Measurements from ENCODE around the gene GEMIN7.

Gene GEMIN7, protein sequence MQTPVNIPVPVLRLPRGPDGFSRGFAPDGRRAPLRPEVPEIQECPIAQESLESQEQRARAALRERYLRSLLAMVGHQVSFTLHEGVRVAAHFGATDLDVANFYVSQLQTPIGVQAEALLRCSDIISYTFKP

DNA sequence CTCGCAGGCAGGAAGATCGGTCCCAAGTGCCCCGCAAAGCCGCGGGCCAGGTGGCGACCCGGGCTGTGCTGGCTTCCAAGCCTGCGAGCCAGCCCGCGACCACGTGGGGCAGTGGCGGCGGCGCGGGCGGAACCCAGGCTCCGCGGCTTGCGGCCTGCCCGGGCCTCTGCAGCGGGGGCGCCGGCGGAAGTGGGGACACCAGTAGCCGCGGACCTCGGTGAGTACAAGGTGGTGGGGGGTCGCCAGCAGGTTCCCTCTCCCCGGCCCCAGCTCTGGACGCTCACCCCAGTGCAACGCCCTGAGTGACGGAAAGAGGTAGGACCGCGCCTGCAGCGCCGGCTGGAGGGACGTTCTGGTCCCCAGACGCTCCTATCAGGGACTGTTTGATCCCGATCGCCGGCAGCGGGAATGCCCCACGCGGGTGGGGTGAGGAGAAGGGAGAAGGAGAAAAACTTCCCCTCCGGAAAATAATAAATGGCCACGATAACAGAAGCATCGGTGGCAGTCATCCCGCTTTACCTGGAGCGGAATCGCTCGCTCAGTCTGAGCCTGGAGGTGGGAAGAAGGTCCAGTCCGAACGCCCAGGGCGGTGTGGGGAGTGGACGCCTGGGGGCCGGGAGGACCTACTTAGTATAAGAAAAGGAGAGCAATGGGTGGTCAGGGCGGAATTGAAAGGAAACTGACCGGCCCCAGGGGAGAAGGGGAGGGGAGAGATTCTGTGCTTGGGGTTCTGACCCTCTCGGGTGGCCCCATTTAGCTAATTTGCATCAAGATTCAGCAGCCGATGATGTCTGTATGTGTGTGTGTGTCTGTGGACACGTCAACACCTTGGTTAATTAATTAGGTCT is at the start of gene GEMIN7:
Gene GEMIN7 (plus strand): TSS at position 198 of the 848 bp plus-strand sequence. CDS start 10,855 bp downstream, outside the sequence.
- DNase-seq, result peak; percentile 84

DNA sequence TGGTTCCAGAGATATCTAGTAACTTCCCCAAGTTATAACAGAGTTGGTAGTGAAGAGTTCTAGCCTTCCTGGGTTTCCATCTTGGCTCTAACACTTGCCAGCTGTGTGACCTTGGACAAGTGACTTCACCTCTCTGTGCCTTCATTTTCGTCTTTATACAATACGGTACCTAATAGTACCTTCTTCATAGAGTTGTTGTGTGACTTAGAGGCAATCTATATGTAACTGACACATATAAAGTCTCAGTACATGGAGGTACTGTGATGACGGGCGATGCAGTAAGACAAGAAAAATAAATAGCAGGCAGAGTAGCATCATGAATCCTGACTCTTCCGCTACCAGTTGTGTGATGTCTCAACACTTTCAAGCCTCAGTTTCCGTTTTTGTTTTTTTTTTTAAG is 48.2 kb upstream of the GEMIN7 start:
- DNase-seq, result no peak

DNA sequence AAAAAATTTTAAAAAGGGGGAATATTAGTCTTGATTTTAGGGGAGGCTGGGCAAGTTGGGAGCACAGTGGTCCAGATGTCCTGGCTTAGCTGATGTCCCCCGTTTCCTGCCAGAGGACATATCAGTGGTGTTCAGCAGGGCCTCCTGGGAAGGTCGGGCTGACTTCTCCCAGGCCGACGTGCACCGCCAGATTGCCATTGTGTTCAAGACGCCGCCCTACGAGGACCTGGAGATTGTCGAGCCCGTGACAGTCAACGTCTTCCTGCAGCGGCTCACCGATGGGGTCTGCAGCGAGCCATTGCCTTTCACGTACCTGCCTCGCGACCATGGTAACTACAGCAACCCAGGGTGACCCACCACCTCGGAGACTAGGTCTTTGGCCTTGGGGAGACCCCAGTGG is 46.6 kb upstream of the GEMIN7 start:
- no peak for DNase-seq

DNA sequence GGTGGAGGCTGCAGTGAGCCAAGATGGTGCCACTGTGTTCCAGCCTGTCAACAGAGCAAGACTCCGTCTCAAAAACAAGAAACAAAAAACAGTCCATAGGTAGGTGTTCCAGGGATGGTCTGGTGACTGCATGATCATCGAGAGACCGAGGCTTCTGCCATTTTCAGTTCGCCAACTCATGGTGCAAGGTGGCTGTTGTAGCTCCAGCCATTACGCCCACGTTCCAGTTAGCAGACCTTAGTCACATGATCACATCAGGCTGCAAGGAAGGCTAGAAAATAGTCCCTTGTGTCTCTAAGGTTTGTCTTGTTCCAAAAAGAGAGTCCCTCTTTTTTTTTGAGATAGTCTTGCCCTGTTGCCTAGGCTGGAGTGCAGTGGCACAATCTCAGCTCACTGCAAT is 43.3 kb upstream of the GEMIN7 start:
- no peak for DNase-seq

DNA sequence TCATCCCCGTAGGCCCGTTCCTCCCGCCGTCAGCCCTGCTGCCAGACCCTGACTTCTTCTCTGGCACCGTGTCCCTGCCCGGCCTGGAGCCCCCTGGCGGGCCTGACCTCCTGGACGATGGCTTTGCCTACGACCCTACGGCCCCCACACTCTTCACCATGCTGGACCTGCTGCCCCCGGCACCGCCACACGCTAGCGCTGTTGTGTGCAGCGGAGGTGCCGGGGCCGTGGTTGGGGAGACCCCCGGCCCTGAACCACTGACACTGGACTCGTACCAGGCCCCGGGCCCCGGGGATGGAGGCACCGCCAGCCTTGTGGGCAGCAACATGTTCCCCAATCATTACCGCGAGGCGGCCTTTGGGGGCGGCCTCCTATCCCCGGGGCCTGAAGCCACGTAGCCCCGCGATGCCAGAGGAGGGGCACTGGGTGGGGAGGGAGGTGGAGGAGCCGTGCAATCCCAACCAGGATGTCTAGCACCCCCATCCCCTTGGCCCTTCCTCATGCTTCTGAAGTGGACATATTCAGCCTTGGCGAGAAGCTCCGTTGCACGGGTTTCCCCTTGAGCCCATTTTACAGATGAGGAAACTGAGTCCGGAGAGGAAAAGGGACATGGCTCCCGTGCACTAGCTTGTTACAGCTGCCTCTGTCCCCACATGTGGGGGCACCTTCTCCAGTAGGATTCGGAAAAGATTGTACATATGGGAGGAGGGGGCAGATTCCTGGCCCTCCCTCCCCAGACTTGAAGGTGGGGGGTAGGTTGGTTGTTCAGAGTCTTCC is 41.5 kb upstream of the GEMIN7 start:
- no peak for DNase-seq

DNA sequence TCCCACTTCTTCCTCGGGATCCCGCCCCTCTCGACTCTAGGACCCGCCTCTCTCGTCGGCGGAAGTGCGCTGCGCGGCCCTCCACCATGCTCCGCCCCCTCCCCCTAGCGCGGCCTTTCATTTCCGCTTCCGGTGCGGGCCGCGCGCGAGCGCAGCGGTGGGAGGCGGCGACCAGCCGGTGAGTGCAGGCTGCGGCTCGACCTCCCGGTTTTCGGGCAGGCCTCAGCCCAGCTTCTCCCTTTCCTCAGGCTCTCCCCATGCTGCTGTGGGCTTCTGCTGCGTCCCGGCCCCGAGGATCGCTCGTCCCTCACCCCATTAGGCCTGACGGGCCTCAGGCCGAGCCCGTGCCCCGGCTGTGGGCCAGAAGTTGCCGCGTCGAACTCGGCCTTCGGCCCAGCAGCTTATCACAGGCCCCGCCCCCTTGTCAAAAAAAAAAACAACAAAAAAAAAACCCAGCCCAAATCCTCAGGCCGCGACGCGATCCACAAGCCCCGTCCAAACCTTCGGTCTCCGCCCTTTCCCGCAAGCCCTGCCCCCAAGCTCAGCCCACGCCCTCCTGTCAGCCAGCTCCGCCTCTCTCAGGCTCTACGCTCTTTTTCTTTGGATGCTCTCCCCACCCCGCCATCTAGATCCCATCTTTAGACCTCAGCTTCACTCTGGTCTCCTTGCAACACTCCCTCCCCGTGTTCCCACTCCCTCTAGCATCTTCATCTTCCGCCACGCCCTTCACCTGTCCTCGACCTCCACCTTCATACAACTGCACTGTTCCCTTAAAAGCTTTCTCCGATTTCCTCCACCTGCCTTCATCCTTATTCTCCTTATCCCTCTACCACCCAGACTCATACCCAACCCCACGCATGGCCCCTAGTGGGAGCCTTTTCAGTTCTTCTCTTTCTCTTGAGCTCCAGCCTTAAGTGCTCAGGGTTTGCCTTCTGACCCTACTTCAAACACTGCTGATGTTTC is 39.8 kb upstream of the GEMIN7 start, which contains the start of gene CLASRP:
Gene CLASRP (plus strand): TSS at position 115 of the 963 bp plus-strand sequence. CDS start 1,168 bp downstream, outside the sequence.
- DNase-seq, result peak; percentile 90

DNA sequence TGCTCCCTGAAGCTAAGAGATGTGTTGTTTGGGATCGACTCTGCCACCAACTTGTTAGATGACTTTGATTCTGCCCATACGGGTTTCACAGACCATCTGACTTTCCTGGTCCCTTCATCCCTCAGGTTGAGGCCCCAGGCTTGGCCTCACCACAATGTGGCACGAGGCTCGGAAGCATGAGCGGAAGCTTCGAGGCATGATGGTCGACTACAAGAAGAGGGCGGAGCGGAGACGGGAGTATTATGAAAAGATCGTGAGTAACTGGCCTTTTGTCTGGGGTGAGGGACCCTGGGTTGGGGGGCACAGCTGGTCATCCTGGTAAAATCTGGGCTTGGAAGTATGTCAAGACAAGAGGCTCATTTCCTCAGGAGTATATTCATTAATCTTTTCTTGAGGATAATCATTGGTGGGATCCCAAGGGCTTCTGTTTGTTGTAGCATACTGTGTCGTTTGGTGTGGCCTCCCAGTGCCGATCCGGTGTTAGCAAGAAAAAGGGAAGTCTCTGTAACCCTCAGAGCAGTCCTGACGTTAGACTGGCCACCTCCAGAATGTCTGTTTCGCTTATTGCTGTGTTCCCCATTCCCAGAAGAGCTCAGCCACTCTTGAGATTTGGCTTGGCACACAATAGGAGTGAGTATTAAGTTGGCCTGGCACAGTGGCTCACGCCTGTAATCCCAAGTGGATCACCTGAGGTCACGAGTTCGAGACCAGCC is 38.8 kb upstream of the GEMIN7 start:
- no peak for DNase-seq

DNA sequence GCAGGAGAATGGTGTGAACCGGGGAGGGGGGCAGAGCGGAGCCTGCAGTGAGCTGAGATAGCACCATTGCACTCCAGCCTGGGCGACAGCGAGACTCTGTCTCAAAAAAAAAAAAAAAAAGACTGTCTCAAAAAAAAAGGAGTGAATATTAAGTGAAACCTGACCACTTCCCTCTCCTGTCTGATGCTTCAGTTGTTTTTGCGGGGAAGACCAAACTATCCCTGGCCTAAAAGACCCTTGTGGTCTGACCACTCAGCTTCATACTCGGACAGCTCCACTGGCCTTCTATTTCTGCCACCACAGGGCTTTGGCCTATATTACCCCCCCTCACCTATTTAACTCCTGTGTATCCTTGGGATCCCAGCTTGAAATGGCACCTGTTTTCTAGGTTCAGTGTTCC is 37.9 kb upstream of the GEMIN7 start:
- DNase-seq, result no peak

DNA sequence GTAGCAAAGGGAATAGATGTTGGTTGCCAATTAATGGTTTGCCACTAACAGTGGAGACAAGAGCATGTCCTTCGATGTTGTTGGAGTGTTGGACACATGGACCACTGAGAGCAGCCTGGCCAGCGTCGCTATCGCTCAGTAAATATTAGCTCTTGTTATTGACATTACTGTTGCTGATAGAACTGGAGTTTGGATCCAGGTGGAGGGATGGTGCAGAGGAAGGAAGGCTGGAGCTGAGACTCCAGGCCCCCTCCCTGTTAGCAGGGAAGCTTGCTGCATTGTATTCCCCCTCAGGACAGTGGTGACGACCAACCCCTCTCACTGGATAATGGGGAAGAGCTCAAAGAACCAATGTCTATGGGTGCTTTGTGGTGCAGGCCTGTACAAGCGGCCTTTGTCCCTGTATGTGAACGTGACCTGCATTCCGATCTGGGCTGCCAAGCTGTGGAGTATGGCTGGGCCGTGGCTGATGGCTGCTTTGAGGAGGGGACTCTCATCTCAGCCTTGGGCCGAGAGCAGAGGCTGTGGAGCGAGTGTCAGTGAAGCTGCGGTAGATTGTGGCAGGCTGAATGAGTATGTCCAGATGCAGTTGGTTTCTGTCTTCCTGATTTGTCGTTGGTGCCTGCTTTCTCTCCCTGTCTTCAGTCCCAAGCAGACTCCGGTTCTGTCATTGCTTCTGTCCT is 33.2 kb upstream of the GEMIN7 start:
- DNase-seq, result no peak

DNA sequence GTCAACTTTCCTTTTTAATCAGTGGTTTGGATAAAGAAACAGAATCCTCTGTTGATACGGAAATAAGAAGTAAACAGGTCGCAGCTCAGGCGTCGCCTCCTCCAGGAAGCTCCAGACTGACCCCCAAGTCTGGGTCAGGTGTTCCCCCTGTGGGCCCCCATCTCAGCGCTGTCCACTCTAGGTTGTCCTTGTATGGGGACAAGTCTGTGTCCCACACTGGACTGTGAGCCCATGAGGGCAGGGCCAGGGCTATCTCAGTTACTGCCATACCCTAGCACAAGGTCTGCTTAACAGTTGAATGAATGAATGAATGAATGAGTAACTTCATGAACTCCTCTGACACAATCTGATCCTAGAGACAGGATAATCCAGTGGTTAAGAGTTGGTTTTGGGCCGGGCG is 32.7 kb upstream of the GEMIN7 start:
- no peak for DNase-seq

DNA sequence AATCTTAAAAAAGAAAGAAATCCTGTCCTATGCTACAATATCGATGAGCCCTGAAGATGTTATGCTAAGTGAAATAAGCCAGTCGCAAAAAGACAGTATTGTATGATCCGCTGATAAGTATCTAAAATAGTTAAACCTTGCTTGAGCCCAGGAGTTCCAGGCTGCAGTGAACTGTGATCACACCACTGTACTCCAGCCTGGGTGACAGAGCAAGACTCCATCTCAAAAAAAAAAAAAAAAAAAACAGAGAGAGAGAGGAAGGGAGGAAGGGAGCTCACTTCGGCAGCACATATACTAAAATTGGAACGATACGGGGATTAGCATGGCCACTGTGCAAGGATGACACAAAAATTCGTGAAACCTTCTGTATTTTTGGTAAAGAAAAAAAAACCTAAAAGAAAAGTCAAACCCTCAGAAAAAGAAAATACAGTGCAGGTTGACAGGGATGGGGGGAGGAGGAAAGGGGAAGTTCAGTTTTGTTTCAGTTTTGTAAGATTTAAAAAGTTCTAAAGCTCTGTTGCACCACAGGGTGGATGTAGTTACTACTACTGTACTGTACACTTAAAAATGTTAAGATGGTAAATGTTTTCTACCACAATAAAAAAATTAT is 31.8 kb upstream of the GEMIN7 start:
- no peak for DNase-seq

DNA sequence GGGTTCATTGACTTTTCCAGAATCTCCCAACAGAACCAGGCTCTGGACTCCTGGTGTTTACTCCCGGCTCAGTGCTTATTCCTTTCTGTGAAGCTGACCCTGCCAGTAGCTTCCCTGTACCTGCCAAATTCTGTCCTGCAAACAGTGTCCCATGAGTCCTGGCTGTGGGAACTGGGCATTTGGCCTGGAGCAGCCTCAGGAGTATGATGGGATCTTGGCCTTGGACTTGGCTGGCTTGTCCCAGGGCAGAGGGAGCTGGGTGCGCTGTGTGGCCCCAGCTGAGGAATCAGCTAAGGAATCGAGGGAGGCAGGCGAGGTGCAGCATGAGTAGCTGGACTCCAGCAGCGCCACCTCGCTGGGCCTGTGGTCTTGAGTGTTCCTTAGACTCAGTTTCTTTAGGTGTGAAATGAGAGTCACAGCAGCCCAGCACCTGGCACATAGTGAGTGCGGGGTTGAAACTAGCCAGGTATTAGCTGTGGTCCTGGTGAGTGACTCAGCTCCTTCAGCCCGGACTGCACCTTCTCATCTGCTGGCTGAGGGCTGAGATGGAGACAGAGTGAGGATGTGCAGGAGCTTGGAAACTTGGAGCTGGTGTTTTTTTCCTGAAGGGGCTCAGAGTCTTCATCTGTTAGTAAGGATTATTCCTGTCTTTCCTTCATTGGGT is 29.9 kb upstream of the GEMIN7 start:
- no peak for DNase-seq

DNA sequence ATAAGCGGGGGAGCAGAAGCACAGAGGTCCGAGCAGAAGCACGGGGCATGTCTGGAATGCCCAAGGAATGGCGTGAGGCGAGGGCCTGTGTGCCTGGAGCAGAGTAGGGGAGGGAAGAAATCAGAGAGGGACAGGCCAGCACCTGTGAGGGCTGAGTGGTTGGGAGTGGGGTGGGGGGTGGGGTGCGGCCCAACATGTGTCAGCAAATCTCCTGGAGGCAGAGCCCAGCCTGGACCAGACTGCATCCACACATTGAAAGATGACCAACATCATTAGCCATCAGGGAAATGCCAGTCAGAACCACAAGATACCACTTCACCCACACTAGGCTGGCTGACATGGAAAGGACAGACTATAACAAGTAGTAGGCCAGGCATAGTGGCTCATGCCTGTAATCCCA is 29.0 kb upstream of the GEMIN7 start:
- DNase-seq, result no peak

DNA sequence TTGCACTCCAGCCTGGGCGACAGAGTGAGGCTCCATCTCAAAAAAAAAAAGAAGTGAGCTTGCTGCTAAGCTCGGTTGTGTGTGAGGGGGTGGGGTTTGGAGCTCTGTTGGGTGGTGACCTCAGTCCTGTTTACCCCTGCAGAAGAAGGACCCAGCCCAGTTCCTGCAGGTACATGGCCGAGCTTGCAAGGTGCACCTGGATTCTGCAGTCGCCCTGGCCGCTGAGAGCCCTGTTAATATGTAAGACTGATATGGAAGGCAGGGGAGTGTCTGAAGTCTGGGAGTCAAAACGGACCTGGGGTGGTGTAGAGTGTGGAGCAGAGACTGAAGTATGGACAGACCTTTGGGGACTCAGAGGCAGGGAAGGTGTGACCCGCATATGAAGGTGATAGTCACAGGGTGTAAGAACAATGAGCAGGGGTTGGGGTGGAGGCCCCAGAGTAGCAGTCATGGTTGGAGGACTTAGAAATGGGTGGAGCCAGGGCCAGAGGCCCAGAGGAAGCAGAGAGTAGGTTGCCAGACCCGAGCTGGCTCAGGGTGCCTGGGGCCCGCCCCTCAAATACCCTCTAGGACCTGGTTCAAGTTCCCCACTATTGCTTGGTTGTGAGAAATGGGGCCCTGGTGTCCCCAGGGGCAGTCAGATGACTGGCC is 27.0 kb upstream of the GEMIN7 start:
- no peak for DNase-seq

DNA sequence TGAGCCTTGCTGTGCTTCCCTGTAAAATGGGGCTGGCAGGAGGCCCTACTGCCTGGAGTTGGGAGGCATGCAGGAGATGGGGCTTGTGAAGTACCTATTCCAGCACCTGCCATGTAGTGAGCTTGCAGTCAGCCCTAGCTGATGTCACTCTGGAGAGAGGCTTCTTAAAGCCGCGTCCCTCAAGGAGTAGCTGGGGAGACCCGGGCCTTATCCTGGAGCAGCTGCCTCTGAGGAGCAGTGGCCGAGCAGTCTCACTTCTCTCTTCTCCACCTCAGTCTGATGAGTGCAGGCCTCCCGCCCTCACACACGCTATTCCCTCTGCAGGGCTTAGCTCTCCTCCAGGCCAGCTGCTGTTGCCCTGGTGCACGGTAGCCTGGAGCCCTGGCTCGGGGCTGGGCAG is 22.2 kb upstream of the GEMIN7 start:
- no peak for DNase-seq

DNA sequence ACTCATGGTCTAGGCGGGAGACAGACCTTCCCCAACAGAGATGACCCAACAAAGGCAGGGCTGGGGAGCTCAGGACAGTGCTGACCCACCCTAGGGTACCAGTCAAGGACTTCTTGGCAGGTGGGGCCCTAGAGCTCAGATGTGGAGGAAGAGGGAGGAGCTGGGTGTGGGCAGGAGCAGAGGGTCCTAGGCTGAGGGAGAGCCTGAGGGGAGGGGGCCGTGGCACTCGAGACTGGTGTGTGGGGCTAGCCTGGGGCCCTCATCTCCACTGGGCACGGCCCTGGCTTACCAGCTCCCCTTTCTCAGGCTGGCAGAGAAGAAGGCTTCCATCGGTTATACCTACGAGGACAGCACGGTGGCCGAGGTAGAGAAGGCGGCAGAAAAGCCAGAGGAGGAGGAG is 21.6 kb upstream of the GEMIN7 start:
- DNase-seq, result no peak

DNA sequence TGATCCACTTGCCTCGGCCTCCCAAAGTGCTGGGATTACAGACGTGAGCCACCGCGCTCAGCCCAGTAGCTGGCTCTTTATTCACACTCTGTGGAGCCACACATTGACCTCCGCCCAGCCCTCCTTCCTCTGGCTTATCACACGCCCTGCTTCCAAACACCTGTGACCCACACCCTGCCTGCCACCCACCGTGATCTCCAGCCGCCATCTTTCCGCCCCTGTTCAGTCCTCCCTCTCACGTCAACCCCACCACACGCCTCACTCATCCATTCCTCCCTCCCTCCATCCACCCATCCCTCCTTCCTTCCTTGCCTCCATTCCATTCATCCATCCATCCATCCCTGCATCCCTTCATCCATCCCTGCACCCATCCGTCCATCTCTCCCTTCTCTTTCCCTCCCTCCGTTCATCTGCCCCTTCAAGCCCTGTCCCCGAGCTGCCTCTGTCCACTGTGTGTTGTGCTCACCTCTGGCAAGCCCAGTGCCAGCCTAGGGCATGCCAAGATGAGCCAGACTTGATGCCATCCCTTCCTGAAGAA is 20.4 kb upstream of the GEMIN7 start:
- no peak for DNase-seq

DNA sequence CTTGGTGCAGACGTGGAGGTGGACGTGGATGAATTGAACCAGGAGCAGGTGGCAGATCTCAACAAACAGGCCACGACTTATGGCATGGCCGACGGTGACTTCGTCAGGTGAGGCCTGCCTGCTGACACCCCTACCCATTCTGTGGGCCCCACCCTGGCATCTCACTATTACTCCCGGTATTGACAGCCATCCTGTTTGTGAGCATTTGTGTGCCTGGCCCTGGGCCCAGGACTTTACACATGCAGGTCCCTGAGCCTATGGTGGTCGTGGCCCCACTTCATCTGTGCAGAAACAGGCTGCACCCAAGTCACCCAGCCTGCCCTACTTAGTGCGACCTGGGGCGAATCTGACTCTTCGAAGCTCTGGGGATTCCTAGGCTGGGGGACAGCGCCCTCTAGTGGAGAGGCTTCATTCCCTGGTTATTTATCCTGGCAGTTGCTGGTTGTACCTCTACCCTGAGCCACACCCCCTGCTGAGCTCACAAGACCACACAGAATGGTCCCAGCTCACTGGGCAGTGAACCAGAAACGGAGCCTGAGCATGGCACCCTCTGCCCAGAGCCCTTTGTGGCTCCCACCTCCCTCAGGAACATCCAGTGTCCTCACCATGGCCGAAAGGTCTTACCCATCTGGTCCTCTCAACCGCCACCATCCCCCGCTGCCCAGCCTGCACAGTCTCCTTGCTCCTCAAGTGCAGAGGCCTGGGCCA is 19.6 kb upstream of the GEMIN7 start:
- DNase-seq, result peak; percentile 80

DNA sequence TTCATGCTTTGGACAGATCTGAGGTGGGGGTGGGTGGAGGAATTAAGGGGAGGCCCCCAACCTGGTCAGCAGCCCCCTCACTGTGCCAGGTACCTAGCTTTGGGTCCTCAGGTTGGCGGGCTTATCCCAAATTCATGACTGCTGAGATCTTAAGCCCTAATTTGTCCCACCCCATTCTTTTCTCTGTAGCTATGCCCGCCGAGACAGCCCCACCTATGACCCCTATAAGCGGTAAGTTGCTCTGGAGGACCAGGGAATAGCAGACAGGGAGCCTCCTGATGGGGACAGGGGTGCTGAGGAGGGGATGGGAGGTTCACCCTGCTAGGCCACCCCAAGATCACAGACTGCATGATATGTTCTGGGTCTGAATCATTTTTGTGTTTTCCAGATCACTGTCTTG is 17.1 kb upstream of the GEMIN7 start:
- no peak for DNase-seq

Measured in stimulated activated CD4-positive, alpha-beta T cell treated with anti-CD3 and anti-CD28 coated beads, Interleukin-4, amount 100 ng/mL, for 1 hour (primary cell).